Eye (tissue), 1 donor: ENCODE results near the gene HERPUD2.

Experiments
- DNase-seq: peaks from one replicate; pipeline ENCODE4 v3.0.0-alpha.2; 2015

HERPUD2 gene

GRCh38 chr7:35694784-35695472 lies at the start of gene HERPUD2:
TSS of gene HERPUD2 (minus strand) at chr7:35695135. CDS start at chr7:35694330, 805 bp downstream.
- DNase-seq, result peak; percentile 97

GRCh38 chr7:35738889-35739288 lies 44.0 kb upstream of the HERPUD2 start:
- no peak for DNase-seq

GRCh38 chr7:35736725-35737124 lies 41.8 kb upstream of the HERPUD2 start:
- no peak for DNase-seq

GRCh38 chr7:35735396-35735795 lies 40.5 kb upstream of the HERPUD2 start:
- no peak for DNase-seq

GRCh38 chr7:35734001-35734483 lies 39.1 kb upstream of the HERPUD2 start:
- peak; percentile 29 for DNase-seq

- DNase-seq, result no peak
Measured at GRCh38 chr7:35731349-35731748, 36.4 kb upstream of the HERPUD2 start.

- no peak for DNase-seq
Measured at GRCh38 chr7:35729061-35729783, 34.3 kb upstream of the HERPUD2 start.

GRCh38 chr7:35728412-35729060 lies 33.6 kb upstream of the HERPUD2 start:
- no peak for DNase-seq

GRCh38 chr7:35727571-35727970 lies 32.6 kb upstream of the HERPUD2 start:
- no peak for DNase-seq

GRCh38 chr7:35726654-35727053 lies 31.7 kb upstream of the HERPUD2 start:
- DNase-seq, result no peak

GRCh38 chr7:35725280-35725680 lies 30.3 kb upstream of the HERPUD2 start:
- no peak for DNase-seq

GRCh38 chr7:35723011-35723410 lies 28.1 kb upstream of the HERPUD2 start:
- no peak for DNase-seq

GRCh38 chr7:35722054-35722849 lies 27.3 kb upstream of the HERPUD2 start:
- no peak for DNase-seq

GRCh38 chr7:35721288-35721687 lies 26.4 kb upstream of the HERPUD2 start:
- DNase-seq, result no peak

GRCh38 chr7:35720849-35721248 lies 25.9 kb upstream of the HERPUD2 start:
- no peak for DNase-seq

GRCh38 chr7:35720032-35720431 lies 25.1 kb upstream of the HERPUD2 start:
- DNase-seq, result no peak

GRCh38 chr7:35718047-35718446 lies 23.1 kb upstream of the HERPUD2 start:
- no peak for DNase-seq

GRCh38 chr7:35717516-35717915 lies 22.6 kb upstream of the HERPUD2 start:
- DNase-seq, result no peak

GRCh38 chr7:35717013-35717412 lies 22.1 kb upstream of the HERPUD2 start:
- no peak for DNase-seq

- DNase-seq, result peak; percentile 49
Measured at GRCh38 chr7:35716038-35716803, 21.3 kb upstream of the HERPUD2 start.

- DNase-seq, result no peak
Measured at GRCh38 chr7:35714862-35715261, 19.9 kb upstream of the HERPUD2 start.

GRCh38 chr7:35714407-35714806 lies 19.5 kb upstream of the HERPUD2 start:
- DNase-seq, result no peak
